HG02840 (cell line): Measurements from ENCODE around the gene IL19.
A peak's percentile ranks its signal among the peaks of the same experiment; 100 is the strongest.
"Not testable (repeated sequence)": the region's sequence is repeated elsewhere in the genome, so short reads cannot be mapped to it uniquely, and the experiment has no call there.

Experiments used
- ATAC-seq: cut with Tn5 transposase; IDR thresholded peaks from one replicate; pipeline ENCODE4 v1.9.1; 2021; ENCODE audit warnings: mild to moderate bottlenecking, moderate library complexity, moderate number of reproducible peaks; ENCODE audit not compliant: unreplicated experiment, low FRiP score

Gene IL19

GRCh38 chr1:206739411-206740076, 31.0 kb upstream of the IL19 start:
- peak; percentile 73 for ATAC-seq

DNA sequence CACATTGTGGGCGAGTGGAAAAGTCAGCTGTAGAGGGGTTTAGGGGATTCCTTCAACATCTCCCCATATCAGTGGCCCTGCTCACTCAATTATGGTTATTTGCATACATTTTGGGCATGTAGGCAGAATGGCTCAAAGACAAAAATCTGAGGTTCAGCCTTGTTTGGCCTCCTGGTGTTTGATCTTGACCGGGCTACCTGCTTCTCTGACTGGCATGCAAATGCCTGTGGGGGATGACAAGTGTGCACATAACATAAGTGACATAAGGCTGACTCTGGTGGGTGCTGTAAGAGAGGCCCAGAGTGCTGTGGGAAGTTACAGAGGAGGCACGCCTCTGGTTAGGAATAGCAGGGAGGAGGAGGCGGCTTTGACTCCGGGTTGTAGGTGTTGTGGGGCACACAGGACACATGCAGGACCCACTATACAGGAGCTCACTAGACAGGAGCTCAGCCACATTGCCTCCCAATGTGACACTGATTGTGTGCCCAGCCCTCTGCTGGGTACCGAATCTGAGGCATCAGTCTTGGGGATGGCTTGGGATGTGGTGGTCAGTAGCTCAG, 29.4 kb upstream of the IL19 start:
- no peak for ATAC-seq

- no peak for ATAC-seq
Measured at GRCh38 chr1:206742719-206743383, 27.7 kb upstream of the IL19 start.

GRCh38 chr1:206744683-206745082, 25.9 kb upstream of the IL19 start:
- ATAC-seq, result no peak

DNA sequence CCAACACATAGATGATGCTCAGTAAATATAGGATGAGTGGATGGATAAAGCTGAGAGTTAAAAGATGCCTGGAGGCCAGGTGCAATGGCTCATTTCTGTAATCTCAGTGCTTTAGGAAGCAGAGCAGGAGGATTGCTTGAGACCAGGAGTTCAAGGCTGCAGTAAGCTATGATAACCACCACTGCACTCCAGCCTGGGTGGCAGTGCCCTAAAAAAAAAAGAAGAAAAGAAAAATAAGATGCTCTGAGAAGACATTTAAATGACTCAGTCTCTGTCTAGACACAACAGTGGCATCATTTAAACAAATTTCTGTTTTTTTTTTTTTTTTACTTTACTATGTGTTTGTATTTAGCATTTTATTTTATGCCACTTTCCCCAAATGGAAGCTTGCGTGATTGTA, 25.3 kb upstream of the IL19 start:
- no peak for ATAC-seq

DNA sequence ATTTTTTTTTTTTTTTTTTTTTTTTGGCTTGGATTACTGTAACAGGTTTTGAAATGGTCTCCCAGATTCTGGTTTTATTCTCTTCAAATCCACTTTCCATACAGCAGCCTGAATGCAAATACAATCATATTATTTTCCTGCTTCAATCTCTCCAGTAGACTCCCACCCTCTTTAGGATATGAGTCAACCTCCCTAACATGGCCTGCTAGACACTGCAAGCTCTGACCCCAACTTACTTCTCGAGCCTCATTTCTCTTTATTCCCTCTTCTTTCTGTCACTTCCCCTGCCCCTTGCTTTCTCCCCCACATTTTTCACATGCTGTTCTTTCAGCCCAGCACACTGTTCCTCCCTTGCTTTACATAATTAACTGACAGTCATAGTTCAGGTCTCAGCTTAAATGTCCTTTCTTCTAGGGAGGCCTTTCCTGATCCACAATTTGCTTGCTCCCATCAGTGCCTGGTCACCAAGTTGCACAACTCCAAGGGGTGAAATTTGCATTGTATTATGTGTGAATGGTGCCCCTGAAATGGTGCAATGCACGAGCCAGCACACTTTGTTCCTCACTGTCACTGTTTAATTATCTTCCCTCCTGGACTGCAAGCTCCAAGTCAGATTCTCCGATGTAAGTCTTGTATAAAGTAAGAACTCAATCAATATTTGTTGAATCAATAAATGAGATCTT, 22.1 kb upstream of the IL19 start:
- ATAC-seq, result no peak

DNA sequence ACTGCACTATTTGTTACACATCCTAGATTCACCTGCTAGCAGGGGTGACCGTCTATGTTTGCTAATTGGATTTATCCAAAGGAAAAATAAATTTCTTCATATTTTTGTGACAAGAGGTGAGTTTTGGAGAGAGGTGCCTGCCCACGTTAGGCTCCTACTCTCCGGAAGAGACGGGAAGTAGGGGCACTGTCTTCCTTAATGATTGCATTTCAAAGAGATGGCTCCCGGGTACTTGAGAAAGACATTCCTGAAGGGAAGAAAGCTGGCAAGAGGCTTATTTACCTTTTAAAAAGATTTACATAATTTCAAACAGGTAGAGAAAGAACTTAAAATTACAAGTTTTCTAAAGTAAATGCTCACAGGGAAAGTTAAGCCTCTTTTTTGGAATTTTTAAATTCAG, 18.7 kb upstream of the IL19 start:
- no peak for ATAC-seq

DNA sequence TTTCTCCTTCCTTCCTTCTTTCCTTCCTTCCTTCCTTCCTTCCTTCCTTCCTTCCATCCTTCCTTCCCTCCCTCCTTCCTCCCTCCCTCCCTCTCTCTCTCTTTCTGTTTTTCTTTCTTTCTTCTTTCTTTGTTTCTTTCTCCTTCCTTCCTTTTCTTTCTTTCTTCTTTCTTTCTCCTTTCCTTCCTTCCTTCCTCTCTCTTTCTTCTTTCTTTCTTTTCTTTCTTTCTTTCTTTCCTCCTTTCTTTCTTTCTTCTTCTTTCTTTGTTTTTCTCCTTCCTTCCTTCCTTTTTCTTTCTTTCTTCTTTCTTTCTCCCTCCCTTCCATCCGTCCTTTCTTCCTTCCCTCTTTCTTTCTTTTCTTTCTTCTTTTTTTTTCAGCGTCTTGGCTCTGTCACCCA, 18.1 kb upstream of the IL19 start:
- no peak for ATAC-seq

- no peak for ATAC-seq
Measured at GRCh38 chr1:206753141-206753540, 17.4 kb upstream of the IL19 start.

- no peak for ATAC-seq
Measured at GRCh38 chr1:206754011-206754410, 16.6 kb upstream of the IL19 start.

DNA sequence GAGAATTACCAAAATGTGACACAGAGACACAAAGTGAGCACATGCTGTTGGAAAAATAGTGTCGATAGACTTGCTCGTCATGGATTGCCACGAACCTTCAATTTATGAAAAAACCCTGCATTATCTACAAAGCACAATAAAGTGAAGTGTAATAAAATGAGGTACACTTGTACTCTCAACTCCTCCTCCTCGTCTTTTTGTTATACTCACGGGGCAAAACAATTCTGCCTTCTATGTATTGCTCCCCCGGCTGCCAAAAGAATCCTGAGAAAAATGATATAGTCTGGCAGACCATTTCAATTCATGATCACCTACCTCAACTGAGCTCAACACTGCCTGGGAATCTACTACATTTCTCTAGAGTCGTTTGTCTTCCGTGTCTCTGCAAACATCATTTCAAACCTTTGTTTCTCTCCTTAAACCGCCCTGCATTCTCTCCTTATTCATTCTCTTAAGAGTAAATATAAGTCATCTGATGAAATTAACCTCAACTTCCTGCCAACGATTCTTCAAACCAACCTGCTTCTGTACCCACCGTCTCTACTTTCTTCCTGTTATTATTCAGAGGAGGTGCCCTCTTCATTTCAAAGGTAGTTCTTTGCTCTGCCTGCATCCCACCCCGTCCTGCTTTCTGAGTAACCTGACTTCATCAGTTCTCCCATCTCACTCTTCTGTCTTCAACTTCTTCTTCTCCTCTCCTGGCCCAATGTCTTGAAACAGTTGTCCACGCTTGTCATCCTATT, 12.9 kb upstream of the IL19 start:
- ATAC-seq, result no peak

DNA sequence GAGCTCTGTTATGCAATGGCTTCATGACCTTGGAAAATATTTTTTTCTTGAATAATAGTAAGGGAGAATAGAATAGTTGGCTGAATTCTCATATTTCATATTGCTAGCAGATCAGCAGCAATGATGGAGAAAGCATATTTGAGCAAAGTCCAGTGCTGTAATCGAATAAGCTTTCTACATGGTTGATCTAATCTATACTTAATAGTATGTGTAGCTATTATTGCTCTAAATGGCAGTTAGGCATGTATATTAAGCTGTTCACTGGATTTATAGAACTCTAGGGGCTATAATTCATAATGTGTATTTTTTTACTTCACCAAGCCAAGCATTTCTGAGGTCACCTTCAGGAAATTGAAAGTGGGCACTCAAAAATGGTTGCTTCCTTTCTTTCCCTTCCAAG, 10.0 kb upstream of the IL19 start:
- ATAC-seq, result no peak

- ATAC-seq, result no peak
Measured at GRCh38 chr1:206761159-206761768, 9.3 kb upstream of the IL19 start.

DNA sequence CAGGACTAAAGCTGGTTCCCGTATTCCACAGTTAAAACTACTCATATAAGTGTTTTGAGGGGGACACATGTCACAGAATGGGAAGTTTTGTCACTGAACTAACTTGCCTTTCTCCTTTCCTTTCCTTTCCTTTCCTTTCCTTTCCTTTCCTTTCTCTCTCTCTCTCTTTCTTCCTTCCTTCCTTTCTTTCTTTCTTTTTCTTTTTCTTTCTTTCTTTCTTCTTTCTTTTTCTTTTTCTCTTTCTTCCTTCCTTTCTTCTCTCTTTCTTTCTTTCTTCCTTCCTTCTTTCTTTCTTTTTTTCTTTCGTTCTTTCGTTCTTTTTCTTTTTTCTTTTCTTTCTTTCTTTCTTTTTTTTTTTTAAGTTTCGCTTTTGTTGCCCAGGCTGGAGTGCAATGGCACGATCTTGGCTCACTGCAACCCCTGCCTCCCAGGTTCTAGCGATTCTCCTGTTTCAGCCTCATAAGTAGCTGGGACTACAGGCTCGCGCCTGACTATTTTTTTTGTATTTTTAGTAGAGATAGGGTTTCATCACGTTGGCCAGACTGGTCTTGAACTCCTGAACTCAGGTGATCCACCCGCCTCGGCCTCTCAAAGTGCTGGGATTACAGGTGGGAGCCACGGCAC, 7.7 kb upstream of the IL19 start:
- ATAC-seq, result not testable (repeated sequence)

DNA sequence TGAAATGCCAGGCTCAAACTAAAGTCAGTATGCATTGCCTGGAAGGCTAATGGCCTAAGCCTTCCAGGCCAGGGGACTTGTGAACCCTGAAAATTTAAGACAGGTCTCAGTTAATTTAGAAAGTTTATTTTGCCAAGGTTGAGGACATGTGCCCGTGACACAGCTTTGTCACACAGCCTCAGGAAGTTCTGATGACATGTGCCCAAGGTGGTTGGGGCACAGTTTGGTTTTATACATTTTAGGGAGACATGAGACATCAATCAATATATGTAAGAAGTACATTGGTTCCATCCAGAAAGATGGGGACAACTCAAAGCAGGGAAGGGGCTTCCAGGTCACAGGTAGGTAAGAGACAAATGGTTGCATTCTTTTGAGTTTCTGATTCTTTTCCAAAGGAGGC, 4.8 kb upstream of the IL19 start:
- ATAC-seq, result not testable (repeated sequence)

GRCh38 chr1:206766251-206766856, 4.2 kb upstream of the IL19 start:
- ATAC-seq, result peak; percentile 44

DNA sequence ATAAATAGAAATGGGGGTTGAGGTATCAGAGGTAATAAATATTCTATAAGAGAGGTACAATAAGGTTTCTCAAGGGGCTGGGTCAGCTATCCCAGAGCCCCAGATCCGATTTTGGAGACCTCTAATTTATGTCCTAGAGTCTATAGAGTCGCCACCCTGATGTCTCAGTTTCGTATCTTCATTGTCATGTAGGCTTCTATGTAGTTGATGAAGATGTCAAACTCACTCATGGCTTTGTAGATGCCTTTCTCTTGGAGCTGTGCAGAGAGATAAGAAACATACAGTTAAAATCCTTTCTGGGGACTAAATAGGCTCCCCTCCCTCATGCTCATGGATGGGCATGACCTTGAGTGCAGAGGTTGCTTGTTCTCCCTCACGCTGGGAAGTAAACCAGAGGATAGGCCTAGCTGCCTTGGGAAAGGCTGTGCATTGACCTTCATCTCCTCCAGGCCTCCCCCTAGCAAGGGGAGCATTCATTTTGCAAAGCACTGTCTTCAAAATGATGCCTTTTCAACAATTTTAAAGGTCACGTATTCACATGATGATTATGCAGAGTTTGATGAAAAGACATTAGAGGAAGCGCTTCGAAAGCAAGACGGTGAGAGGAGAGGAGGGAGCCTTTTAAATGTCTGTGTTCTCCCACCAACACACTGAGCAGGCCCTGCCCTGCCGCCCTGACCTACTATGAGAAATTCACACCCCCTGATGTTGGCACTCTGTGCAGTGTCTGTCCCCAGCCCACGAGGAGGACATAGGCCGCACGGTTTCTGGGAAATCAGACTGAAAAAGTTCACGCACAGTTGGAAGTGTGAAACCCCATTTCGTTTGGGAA, 1.9 kb upstream of the IL19 start:
- ATAC-seq, result peak; percentile 1

GRCh38 chr1:206769304-206769731, 1.3 kb upstream of the IL19 start:
- peak; percentile 52 for ATAC-seq

DNA sequence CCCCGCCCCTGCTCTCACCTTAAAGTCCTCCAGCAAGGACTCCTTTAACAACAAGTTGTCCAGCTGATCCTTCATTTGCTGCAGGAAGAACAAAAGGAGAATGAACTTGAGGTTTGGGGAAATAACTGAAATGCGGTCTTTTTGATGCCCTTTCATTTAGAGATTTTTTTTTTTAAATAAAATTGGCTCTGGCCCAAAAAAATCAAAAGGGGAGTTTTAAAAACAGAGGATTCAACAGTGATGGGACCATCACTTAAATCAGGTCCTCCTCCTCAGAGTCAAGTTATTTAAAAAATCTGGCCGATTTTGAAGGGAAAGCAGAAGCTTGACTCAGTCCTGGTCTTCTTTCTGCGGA, 742 bp downstream of the IL19 start:
- no peak for ATAC-seq
